Activated naive CD8-positive, alpha-beta T cell treated with anti-CD3 and anti-CD28 coated beads, Interleukin-2, amount 10 ng/mL, durations not matched to agents 7 days and 5 days (primary cell): ENCODE data around the gene UBIAD1. TPM values are rescaled to one million over a fixed set of nuclear protein-coding genes. Genes with fewer than 3 reads are reported as not detected.
"Not testable (repeated sequence)": the region's sequence is repeated elsewhere in the genome, so short reads cannot be mapped to it uniquely, and the experiment has no call there.

ENCODE experiments used
- ATAC-seq: fragments of 150-1000 bp; cut with Tn5 transposase; one replicate; pipeline ENCODE4 v1.10.0; 2021; ENCODE audit warnings: low read depth, moderate library complexity
- POLR2A ChIA-PET: fragments of 350-600 bp; sonication (Branson Sonifier 250); formaldehyde crosslinking; loops from one replicate; lab custom pipeline; 2021; ENCODE audit warnings: antibody characterized with exemption; lab: Charles Lee
- DNase-seq: peaks from one replicate; pipeline ENCODE4 v3.0.0; 2021
- H3K27ac Mint-ChIP-seq: one replicate; pipeline ENCODE4 v1.8.0; 2022; ENCODE audit warnings: mild to moderate bottlenecking, mixed read lengths
- H3K27me3 Mint-ChIP-seq: one replicate; pipeline ENCODE4 v1.8.0; 2022; ENCODE audit warnings: mild to moderate bottlenecking, moderate library complexity, mixed read lengths
- H3K36me3 Mint-ChIP-seq: one replicate; pipeline ENCODE4 v1.8.0; 2021; ENCODE audit warnings: mild to moderate bottlenecking, mixed read lengths
- H3K4me1 Mint-ChIP-seq: one replicate; pipeline ENCODE4 v1.8.0; 2021; ENCODE audit warnings: mixed read lengths
- H3K4me3 Mint-ChIP-seq: one replicate; pipeline ENCODE4 v1.8.0; 2022; ENCODE audit warnings: mild to moderate bottlenecking, moderate library complexity, mixed read lengths
- H3K9me3 Mint-ChIP-seq: one replicate; pipeline ENCODE4 v1.8.0; 2021; ENCODE audit warnings: mixed read lengths
- total RNA-seq, 2 experiments: library from RNA; stranded (reverse); gene quantifications; one replicate each; pipeline ENCODE4 v1.2.3, GENCODE V29; 2021

Gene UBIAD1
- total RNA-seq, 2 experiments from 2014 or later = 26.5 to 28.9 TPM

- Mint-ChIP-seq H3K36me3 (peaks cover 38% of the 10 kb centered on the region), H3K4me1 (peaks cover 55% of the 10 kb centered on the region), H3K9me3 (no peaks in the 10 kb centered on the region), H3K27ac (peak overlapping the region; percentile 85), H3K27me3 (no peaks in the 10 kb centered on the region), H3K4me3 (peak overlapping the region; percentile 68)
- POLR2A ChIA-PET = interaction anchor here (1.6 to 2.6 kb wide), 2 partner anchors 11 to 23 kb away, joined by 5 to 9 read pairs; partner anchors contain the start of genes MTOR and UBIAD1
- DNase-seq = no peak
- peak; percentile 37 for ATAC-seq
These were observed 11.8 kb downstream of the UBIAD1 start for GRCh38 chr1:11284784-11285183.

- H3K4me3 Mint-ChIP-seq = no peak overlapping the region
- peak overlapping the region; percentile 79 for H3K27ac Mint-ChIP-seq
- no peaks in the 10 kb centered on the region for H3K27me3 Mint-ChIP-seq
- H3K9me3 Mint-ChIP-seq = no peaks in the 10 kb centered on the region
- DNase-seq (no peak), ATAC-seq (no peak)
- peaks cover 40% of the 10 kb centered on the region for H3K36me3 Mint-ChIP-seq
- POLR2A ChIA-PET = interaction anchor here (0.6 to 1.2 kb wide), 3 partner anchors 13 to 120 kb away, joined by 3 read pairs; partner anchors contain the start of gene MTOR
- peaks cover 45% of the 10 kb centered on the region for H3K4me1 Mint-ChIP-seq
These were observed 13.1 kb downstream of the UBIAD1 start for GRCh38 chr1:11285883-11286734.

GRCh38 chr1:11286735-11287410 is 13.9 kb downstream of the UBIAD1 start:
- no peaks in the 10 kb centered on the region for H3K27me3 Mint-ChIP-seq
- H3K36me3 Mint-ChIP-seq = peaks cover 38% of the 10 kb centered on the region
- H3K9me3 Mint-ChIP-seq = no peaks in the 10 kb centered on the region
- no peak overlapping the region for H3K4me3 Mint-ChIP-seq
- ATAC-seq (no peak), DNase-seq (no peak)
- peak overlapping the region; percentile 79 for H3K27ac Mint-ChIP-seq
- H3K4me1 Mint-ChIP-seq = peaks cover 41% of the 10 kb centered on the region
- POLR2A ChIA-PET = interaction anchor here (0.6 to 1.2 kb wide), 2 partner anchors 13 to 119 kb away, joined by 3 read pairs; no protein-coding TSS in a partner anchor

GRCh38 chr1:11289064-11289463 is 16.1 kb downstream of the UBIAD1 start:
- ATAC-seq (no peak), DNase-seq (no peak)
- no peaks in the 10 kb centered on the region for H3K27me3 Mint-ChIP-seq
- peaks cover 33% of the 10 kb centered on the region for H3K36me3 Mint-ChIP-seq
- H3K4me3 Mint-ChIP-seq = no peak overlapping the region
- H3K27ac Mint-ChIP-seq = no peak overlapping the region
- H3K9me3 Mint-ChIP-seq = no peaks in the 10 kb centered on the region
- POLR2A ChIA-PET = no interaction called here
- peaks cover 26% of the 10 kb centered on the region for H3K4me1 Mint-ChIP-seq

GRCh38 chr1:11291049-11291448 is 18.1 kb downstream of the UBIAD1 start:
- no peaks in the 10 kb centered on the region for H3K9me3 Mint-ChIP-seq
- no peak for DNase-seq
- peaks cover 36% of the 10 kb centered on the region for H3K36me3 Mint-ChIP-seq
- POLR2A ChIA-PET = interaction anchor here (0.6 kb wide), 1 partner anchor 22 kb away, joined by 3 read pairs; no protein-coding TSS in a partner anchor
- H3K27ac Mint-ChIP-seq = no peak overlapping the region
- H3K4me1 Mint-ChIP-seq = peaks cover 23% of the 10 kb centered on the region
- no peak for ATAC-seq
- H3K4me3 Mint-ChIP-seq = no peak overlapping the region
- H3K27me3 Mint-ChIP-seq = no peaks in the 10 kb centered on the region

- Mint-ChIP-seq H3K27me3 (no peaks in the 10 kb centered on the region), H3K4me3 (no peak overlapping the region), H3K27ac (no peak overlapping the region), H3K36me3 (peaks cover 39% of the 10 kb centered on the region), H3K9me3 (no peaks in the 10 kb centered on the region), H3K4me1 (peaks cover 27% of the 10 kb centered on the region)
- DNase-seq = no peak
- no peak for ATAC-seq
- POLR2A ChIA-PET = no interaction called here
These were observed 20.9 kb downstream of the UBIAD1 start for GRCh38 chr1:11293856-11294255.

- H3K27me3 Mint-ChIP-seq = no peaks in the 10 kb centered on the region
- ATAC-seq = peak; percentile 77
- peak overlapping the region; percentile 6 for H3K4me3 Mint-ChIP-seq
- no peaks in the 10 kb centered on the region for H3K9me3 Mint-ChIP-seq
- POLR2A ChIA-PET = interaction anchor here (0.7 kb wide), 1 partner anchor 22 kb away, joined by 3 read pairs; the partner anchor contains the start of gene UBIAD1
- H3K4me1 Mint-ChIP-seq = peaks cover 27% of the 10 kb centered on the region
- DNase-seq = peak; percentile 38
- H3K36me3 Mint-ChIP-seq = peaks cover 37% of the 10 kb centered on the region
- peak overlapping the region; percentile 82 for H3K27ac Mint-ChIP-seq
These were observed 22.0 kb downstream of the UBIAD1 start for GRCh38 chr1:11294951-11295350.

GRCh38 chr1:11295905-11296304 is 22.9 kb downstream of the UBIAD1 start:
- DNase-seq (no peak), ATAC-seq (no peak)
- Mint-ChIP-seq H3K9me3 (no peaks in the 10 kb centered on the region), H3K36me3 (peaks cover 34% of the 10 kb centered on the region), H3K27me3 (no peaks in the 10 kb centered on the region), H3K27ac (no peak overlapping the region), H3K4me1 (peaks cover 26% of the 10 kb centered on the region), H3K4me3 (no peak overlapping the region)
- POLR2A ChIA-PET = no interaction called here

- H3K27me3 Mint-ChIP-seq, H3K4me3 Mint-ChIP-seq, DNase-seq, ATAC-seq, POLR2A ChIA-PET, H3K9me3 Mint-ChIP-seq, H3K27ac Mint-ChIP-seq: not testable (repeated sequence)
- Mint-ChIP-seq H3K36me3 (peaks cover 29% of the 10 kb centered on the region), H3K4me1 (peaks cover 20% of the 10 kb centered on the region)
These were observed 24.8 kb downstream of the UBIAD1 start for GRCh38 chr1:11297774-11298173.

GRCh38 chr1:11298390-11299224 is 25.6 kb downstream of the UBIAD1 start:
- Mint-ChIP-seq H3K4me1 (peaks cover 20% of the 10 kb centered on the region), H3K9me3 (no peaks in the 10 kb centered on the region), H3K27ac (no peak overlapping the region), H3K4me3 (no peak overlapping the region), H3K36me3 (peaks cover 23% of the 10 kb centered on the region), H3K27me3 (no peaks in the 10 kb centered on the region)
- ATAC-seq (no peak), DNase-seq (no peak)
- POLR2A ChIA-PET = no interaction called here

- DNase-seq = no peak
- Mint-ChIP-seq H3K36me3 (peaks cover 22% of the 10 kb centered on the region), H3K4me3 (no peak overlapping the region), H3K4me1 (peaks cover 20% of the 10 kb centered on the region), H3K27me3 (no peaks in the 10 kb centered on the region), H3K27ac (no peak overlapping the region), H3K9me3 (no peaks in the 10 kb centered on the region)
- ATAC-seq = no peak
- POLR2A ChIA-PET = no interaction called here
These were observed 26.2 kb downstream of the UBIAD1 start for GRCh38 chr1:11299225-11299574.

- Mint-ChIP-seq H3K4me3 (no peak overlapping the region), H3K27me3 (no peaks in the 10 kb centered on the region), H3K36me3 (peaks cover 8% of the 10 kb centered on the region), H3K27ac (no peak overlapping the region), H3K4me1 (peaks cover 4% of the 10 kb centered on the region), H3K9me3 (no peaks in the 10 kb centered on the region)
- POLR2A ChIA-PET = interaction anchor here (0.7 kb wide), 1 partner anchor 48 kb away, joined by 5 read pairs; no protein-coding TSS in a partner anchor
- DNase-seq (no peak), ATAC-seq (no peak)
These were observed 28.6 kb downstream of the UBIAD1 start for GRCh38 chr1:11301601-11302000.

- POLR2A ChIA-PET = interaction anchor here (0.6 kb wide), 1 partner anchor 41 kb away, joined by 3 read pairs; no protein-coding TSS in a partner anchor
- Mint-ChIP-seq H3K4me1 (no peaks in the 10 kb centered on the region), H3K4me3 (no peak overlapping the region), H3K27ac (no peak overlapping the region), H3K36me3 (peaks cover 3% of the 10 kb centered on the region), H3K27me3 (no peaks in the 10 kb centered on the region), H3K9me3 (no peaks in the 10 kb centered on the region)
- DNase-seq (no peak), ATAC-seq (no peak)
These were observed 29.4 kb downstream of the UBIAD1 start for GRCh38 chr1:11302366-11302765.
